Neural cell (in vitro differentiated cells): ENCODE results near the gene ENAH.

Experiments used
- EZH2 ChIP-seq: fragments of 200-600, 300-800 bp; shearing (Covaris generic), sonication (generic); IDR thresholded peaks from 2 replicates; pipeline ENCODE4 v1.6.1; 2014; ENCODE audit warnings: antibody characterized with exemption, low read length, borderline replicate concordance, mild to moderate bottlenecking; ENCODE audit not compliant: insufficient read depth, poor library complexity, severe bottlenecking
- MXI1 ChIP-seq: fragments of 450-650 bp; conservative IDR thresholded peaks from 2 replicates; pipeline ENCODE4 v1.6.1; 2014; ENCODE audit warnings: antibody characterized with exemption, mild to moderate bottlenecking; ENCODE audit not compliant: poor library complexity, severe bottlenecking
- POLR2AphosphoS5 ChIP-seq: IDR thresholded peaks from 2 replicates; pipeline ENCODE4 v1.6.1; 2012
- SMC3 ChIP-seq: fragments of 450-650 bp; conservative IDR thresholded peaks from 2 replicates; pipeline ENCODE4 v1.6.1; 2014; ENCODE audit warnings: antibody characterized with exemption, mild to moderate bottlenecking, moderate library complexity; ENCODE audit not compliant: poor library complexity
- TAF1 ChIP-seq: IDR thresholded peaks from 2 replicates; pipeline ENCODE4 v1.6.1; 2012; ENCODE audit warnings: low read depth
- TF ChIP-seq, protein P1 (sequence below): IDR thresholded peaks from 2 replicates; pipeline ENCODE4 v1.6.1; 2012; ENCODE audit warnings: borderline replicate concordance
- TF ChIP-seq, protein P2 (sequence below): fragments of 450-650 bp; IDR thresholded peaks from 2 replicates; pipeline ENCODE4 v1.5.1; 2014; ENCODE audit warnings: antibody characterized with exemption, mild to moderate bottlenecking, moderate library complexity; ENCODE audit not compliant: poor library complexity, severe bottlenecking

DNA sequence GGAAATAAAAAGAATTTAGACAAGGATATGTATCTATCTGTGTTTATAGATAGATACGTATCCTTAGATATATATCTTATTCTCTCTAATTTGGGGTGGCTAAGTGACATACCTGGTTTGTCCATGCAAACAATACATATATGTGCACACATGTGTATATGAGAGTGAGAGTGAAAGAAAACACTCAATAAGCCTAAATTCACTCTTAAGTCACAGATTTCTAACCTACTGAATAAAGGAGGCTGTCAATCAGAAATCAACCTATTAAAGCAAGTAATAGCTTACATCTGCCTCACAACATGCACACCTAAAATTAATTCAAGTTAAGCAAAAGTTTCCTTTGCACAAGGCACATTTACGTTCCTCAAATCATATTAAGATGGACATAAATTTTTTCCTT lies 118.2 kb downstream of the ENAH start:
- no peak for TF ChIP-seq MXI1
- TF ChIP-seq, protein P1, sequence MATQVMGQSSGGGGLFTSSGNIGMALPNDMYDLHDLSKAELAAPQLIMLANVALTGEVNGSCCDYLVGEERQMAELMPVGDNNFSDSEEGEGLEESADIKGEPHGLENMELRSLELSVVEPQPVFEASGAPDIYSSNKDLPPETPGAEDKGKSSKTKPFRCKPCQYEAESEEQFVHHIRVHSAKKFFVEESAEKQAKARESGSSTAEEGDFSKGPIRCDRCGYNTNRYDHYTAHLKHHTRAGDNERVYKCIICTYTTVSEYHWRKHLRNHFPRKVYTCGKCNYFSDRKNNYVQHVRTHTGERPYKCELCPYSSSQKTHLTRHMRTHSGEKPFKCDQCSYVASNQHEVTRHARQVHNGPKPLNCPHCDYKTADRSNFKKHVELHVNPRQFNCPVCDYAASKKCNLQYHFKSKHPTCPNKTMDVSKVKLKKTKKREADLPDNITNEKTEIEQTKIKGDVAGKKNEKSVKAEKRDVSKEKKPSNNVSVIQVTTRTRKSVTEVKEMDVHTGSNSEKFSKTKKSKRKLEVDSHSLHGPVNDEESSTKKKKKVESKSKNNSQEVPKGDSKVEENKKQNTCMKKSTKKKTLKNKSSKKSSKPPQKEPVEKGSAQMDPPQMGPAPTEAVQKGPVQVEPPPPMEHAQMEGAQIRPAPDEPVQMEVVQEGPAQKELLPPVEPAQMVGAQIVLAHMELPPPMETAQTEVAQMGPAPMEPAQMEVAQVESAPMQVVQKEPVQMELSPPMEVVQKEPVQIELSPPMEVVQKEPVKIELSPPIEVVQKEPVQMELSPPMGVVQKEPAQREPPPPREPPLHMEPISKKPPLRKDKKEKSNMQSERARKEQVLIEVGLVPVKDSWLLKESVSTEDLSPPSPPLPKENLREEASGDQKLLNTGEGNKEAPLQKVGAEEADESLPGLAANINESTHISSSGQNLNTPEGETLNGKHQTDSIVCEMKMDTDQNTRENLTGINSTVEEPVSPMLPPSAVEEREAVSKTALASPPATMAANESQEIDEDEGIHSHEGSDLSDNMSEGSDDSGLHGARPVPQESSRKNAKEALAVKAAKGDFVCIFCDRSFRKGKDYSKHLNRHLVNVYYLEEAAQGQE: no peak
- no peak for TF ChIP-seq POLR2AphosphoS5
- TF ChIP-seq, protein P2, sequence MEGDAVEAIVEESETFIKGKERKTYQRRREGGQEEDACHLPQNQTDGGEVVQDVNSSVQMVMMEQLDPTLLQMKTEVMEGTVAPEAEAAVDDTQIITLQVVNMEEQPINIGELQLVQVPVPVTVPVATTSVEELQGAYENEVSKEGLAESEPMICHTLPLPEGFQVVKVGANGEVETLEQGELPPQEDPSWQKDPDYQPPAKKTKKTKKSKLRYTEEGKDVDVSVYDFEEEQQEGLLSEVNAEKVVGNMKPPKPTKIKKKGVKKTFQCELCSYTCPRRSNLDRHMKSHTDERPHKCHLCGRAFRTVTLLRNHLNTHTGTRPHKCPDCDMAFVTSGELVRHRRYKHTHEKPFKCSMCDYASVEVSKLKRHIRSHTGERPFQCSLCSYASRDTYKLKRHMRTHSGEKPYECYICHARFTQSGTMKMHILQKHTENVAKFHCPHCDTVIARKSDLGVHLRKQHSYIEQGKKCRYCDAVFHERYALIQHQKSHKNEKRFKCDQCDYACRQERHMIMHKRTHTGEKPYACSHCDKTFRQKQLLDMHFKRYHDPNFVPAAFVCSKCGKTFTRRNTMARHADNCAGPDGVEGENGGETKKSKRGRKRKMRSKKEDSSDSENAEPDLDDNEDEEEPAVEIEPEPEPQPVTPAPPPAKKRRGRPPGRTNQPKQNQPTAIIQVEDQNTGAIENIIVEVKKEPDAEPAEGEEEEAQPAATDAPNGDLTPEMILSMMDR: no peak
- no peak for TF ChIP-seq SMC3
- TF ChIP-seq EZH2: no peak
- no peak for TF ChIP-seq TAF1
